A549 (cell line): ENCODE measurements around the gene FHL1.

Experiments used
- BHLHE40 ChIP-seq: IDR thresholded peaks from 2 replicates; pipeline ENCODE4 v1.6.1; 2012; ENCODE audit warnings: low read depth, low read length, inconsistent platforms
- CBX2 ChIP-seq: fragments of 200-600 bp; sonication (generic); IDR thresholded peaks from 2 replicates; pipeline ENCODE4 v1.6.1; 2016; ENCODE audit warnings: low read depth, mild to moderate bottlenecking, borderline replicate concordance
- CEBPB ChIP-seq, 2 experiments: fragments of >200 bp in 1 of 2; sonication (Bioruptor Twin) in 1 of 2; formaldehyde crosslinking in 1 of 2; IDR thresholded peaks; 2 replicates each; pipeline ENCODE4 v1.6.1; 2012 to 2016
- JUN ChIP-seq, 2 experiments: fragments of >200 bp; sonication (Bioruptor Twin); formaldehyde crosslinking; IDR thresholded peaks; 2 replicates in 1 of 2; 3 replicates in 1 of 2; pipeline ENCODE4 v1.6.1; 2016 to 2017
- MAFK ChIP-seq: fragments of 450-650 bp; IDR thresholded peaks from 2 replicates; pipeline ENCODE4 v1.6.1; 2014; ENCODE audit not compliant: partially characterized antibody
- MAZ ChIP-seq: fragments of 150-350 bp; IDR thresholded peaks from 2 replicates; pipeline ENCODE4 v1.6.1; 2014; ENCODE audit warnings: antibody characterized with exemption, low read depth, low read length, borderline replicate concordance
- PHF8 ChIP-seq: fragments of 200-600 bp; sonication (generic); IDR thresholded peaks from 2 replicates; pipeline ENCODE4 v1.6.1; 2016; ENCODE audit warnings: low read depth, mild to moderate bottlenecking, antibody characterized with exemption, moderate library complexity, borderline replicate concordance
- POLR2A ChIP-seq: IDR thresholded peaks from 2 replicates; pipeline ENCODE4 v1.6.1; 2012; ENCODE audit warnings: mild to moderate bottlenecking, low read length
- RAD21 ChIP-seq, 2 experiments: fragments of >200 bp in 1 of 2; sonication (Bioruptor Twin) in 1 of 2; formaldehyde crosslinking in 1 of 2; IDR thresholded peaks in 1 of 2; conservative IDR thresholded peaks in 1 of 2; 2 replicates in 1 of 2; 3 replicates in 1 of 2; pipeline ENCODE4 v1.6.1; 2012 to 2018; ENCODE audit warnings: inconsistent platforms in 1 of 2
- RFX5 ChIP-seq: fragments of 450-650 bp; IDR thresholded peaks from 2 replicates; pipeline ENCODE4 v1.7.1; 2014; ENCODE audit warnings: antibody characterized with exemption, mild to moderate bottlenecking, moderate library complexity
- TF ChIP-seq, protein P1 (sequence below): fragments of >200 bp; sonication (Bioruptor Twin); formaldehyde crosslinking; IDR thresholded peaks from 3 replicates; pipeline ENCODE4 v1.5.1; 2016
- TF ChIP-seq, protein P2 (sequence below): IDR thresholded peaks from 2 replicates; pipeline ENCODE4 v1.6.1; 2012

DNA sequence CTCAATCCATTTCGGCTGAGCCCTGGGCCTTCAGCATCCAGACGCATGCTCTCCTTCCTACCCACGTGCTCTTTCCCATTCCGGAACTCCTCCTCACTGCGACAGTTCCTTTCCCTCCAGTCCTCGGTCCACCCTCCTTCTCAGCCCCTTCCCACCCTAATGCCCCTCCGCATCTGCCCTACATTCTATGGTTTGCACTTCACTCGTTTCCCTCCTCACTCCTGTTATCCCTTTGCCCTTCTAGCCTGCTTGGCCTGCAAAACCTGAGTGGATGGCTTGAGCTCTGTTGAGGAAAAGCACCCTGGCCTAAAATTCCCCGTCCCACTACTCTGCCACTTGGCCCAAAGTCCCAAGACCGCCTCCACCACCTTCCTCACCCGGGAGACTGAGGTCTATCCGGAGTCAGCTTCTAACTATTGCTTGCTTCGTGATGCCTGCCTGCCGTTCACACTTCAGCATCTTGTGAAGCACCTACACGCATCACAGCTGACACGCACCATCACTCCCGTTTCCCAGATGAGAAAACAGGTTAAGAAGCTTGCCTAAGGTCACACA is 65.3 kb downstream of the FHL1 start:
- TF ChIP-seq, protein P1, sequence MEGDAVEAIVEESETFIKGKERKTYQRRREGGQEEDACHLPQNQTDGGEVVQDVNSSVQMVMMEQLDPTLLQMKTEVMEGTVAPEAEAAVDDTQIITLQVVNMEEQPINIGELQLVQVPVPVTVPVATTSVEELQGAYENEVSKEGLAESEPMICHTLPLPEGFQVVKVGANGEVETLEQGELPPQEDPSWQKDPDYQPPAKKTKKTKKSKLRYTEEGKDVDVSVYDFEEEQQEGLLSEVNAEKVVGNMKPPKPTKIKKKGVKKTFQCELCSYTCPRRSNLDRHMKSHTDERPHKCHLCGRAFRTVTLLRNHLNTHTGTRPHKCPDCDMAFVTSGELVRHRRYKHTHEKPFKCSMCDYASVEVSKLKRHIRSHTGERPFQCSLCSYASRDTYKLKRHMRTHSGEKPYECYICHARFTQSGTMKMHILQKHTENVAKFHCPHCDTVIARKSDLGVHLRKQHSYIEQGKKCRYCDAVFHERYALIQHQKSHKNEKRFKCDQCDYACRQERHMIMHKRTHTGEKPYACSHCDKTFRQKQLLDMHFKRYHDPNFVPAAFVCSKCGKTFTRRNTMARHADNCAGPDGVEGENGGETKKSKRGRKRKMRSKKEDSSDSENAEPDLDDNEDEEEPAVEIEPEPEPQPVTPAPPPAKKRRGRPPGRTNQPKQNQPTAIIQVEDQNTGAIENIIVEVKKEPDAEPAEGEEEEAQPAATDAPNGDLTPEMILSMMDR, result no peak
- TF ChIP-seq MAFK (no peak), CEBPB (IDR thresholded peaks at IDR 0.05) (no peak), CBX2 (no peak), RAD21 (conservative IDR thresholded peaks at IDR 0.05 in 1 of 2, IDR thresholded peaks at IDR 0.05 in 1 of 2) (no peak), BHLHE40 (no peak), JUN (IDR thresholded peaks at IDR 0.05) (no peak), MAZ (no peak), POLR2A (no peak), RFX5 (no peak), PHF8 (no peak)
- TF ChIP-seq, protein P2, sequence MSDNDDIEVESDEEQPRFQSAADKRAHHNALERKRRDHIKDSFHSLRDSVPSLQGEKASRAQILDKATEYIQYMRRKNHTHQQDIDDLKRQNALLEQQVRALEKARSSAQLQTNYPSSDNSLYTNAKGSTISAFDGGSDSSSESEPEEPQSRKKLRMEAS, result no peak
